IMR-90 (cell line): ENCODE results near the gene PLCH1. TPM values are rescaled to one million over a fixed set of nuclear protein-coding genes. Genes with fewer than 3 reads are reported as not detected.

Source experiments
- ATAC-seq: fragments of 200-7000 bp; cut with Tn5 transposase; 2 replicates; pipeline ENCODE4 v1.9.1; 2020; ENCODE audit warnings: low read depth, mild to moderate bottlenecking, moderate library complexity
- BruUV-seq: library from RNA; stranded (reverse); fragments of 400-500 nt; replicated peaks from 2 replicates; lab custom pipeline; 2021; lab: Mats Ljungman, UMichigan
- CTCF ChIA-PET: fragments of 300-600 bp; formaldehyde crosslinking; extraction: SDS; loops from one replicate; lab custom pipeline; 2021; ENCODE audit warnings: antibody characterized with exemption; lab: Yijun Ruan, JAX
- POLR2A ChIA-PET: fragments of 300-600 bp; sonication (Branson Sonifier 250); formaldehyde crosslinking; loops from one replicate; lab custom pipeline; 2022; ENCODE audit warnings: antibody characterized with exemption; ENCODE audit not compliant: unreplicated experiment; lab: Charles Lee
- DNase-seq: peaks from one replicate; pipeline ENCODE4 v3.0.0; 2013
- H2AFZ ChIP-seq: replicated peaks from 2 replicates; pipeline ENCODE3; 2013; ENCODE audit warnings: low read length, mild to moderate bottlenecking; ENCODE audit not compliant: poor library complexity
- H2AK5ac ChIP-seq: 2 replicates; pipeline ENCODE4 v1.6.1; 2013; ENCODE audit warnings: low read depth, low read length, inconsistent platforms
- H2AK9ac ChIP-seq: replicated peaks from 2 replicates; pipeline ENCODE3; 2013; ENCODE audit warnings: mild to moderate bottlenecking, low read depth, low read length, moderate library complexity; ENCODE audit not compliant: poor library complexity
- H2BK120ac ChIP-seq: 2 replicates; pipeline ENCODE4 v1.6.1; 2013; ENCODE audit warnings: low read depth, low read length, inconsistent platforms
- H2BK15ac ChIP-seq: 3 replicates; pipeline ENCODE4 v1.6.1; 2013; ENCODE audit warnings: low read depth, low read length, inconsistent platforms
- H2BK20ac ChIP-seq: 2 replicates; pipeline ENCODE4 v1.6.1; 2013; ENCODE audit warnings: low read depth, mild to moderate bottlenecking, inconsistent platforms, low read length, moderate library complexity
- H2BK5ac ChIP-seq: 2 replicates; pipeline ENCODE4 v1.6.1; 2013; ENCODE audit warnings: mild to moderate bottlenecking, low read depth, low read length, inconsistent platforms; ENCODE audit not compliant: poor library complexity, severe bottlenecking
- H3K14ac ChIP-seq: replicated peaks from 2 replicates; pipeline ENCODE4 v1.6.1; 2013; ENCODE audit warnings: low read depth, low read length, inconsistent platforms
- H3K18ac ChIP-seq: 2 replicates; pipeline ENCODE4 v1.6.1; 2013; ENCODE audit warnings: low read depth, low read length, control low read depth
- H3K23ac ChIP-seq: 2 replicates; pipeline ENCODE4 v1.6.1; 2013; ENCODE audit warnings: low read depth, low read length, inconsistent platforms
- H3K27ac ChIP-seq: 2 replicates; pipeline ENCODE4 v1.5.1; 2013; ENCODE audit warnings: mild to moderate bottlenecking, control low read depth, low read length; ENCODE audit not compliant: insufficient read depth
- H3K27me3 ChIP-seq: 2 replicates; pipeline ENCODE4 v1.6.1; 2013; ENCODE audit warnings: low read length; ENCODE audit not compliant: control insufficient read depth, insufficient read depth
- H3K36me3 ChIP-seq: 2 replicates; pipeline ENCODE4 v1.6.1; 2013; ENCODE audit warnings: low read length, mixed read lengths; ENCODE audit not compliant: control insufficient read depth, insufficient read depth
- H3K4ac ChIP-seq: 2 replicates; pipeline ENCODE4 v1.6.1; 2013; ENCODE audit warnings: low read depth, low read length, inconsistent platforms
- H3K4me1 ChIP-seq: 2 replicates; pipeline ENCODE4 v1.6.1; 2013; ENCODE audit warnings: low read length, mixed read lengths; ENCODE audit not compliant: control insufficient read depth, insufficient read depth
- H3K4me2 ChIP-seq: 2 replicates; pipeline ENCODE4 v1.6.1; 2013; ENCODE audit warnings: low read depth, mild to moderate bottlenecking, control low read depth, low read length, moderate library complexity
- H3K4me3 ChIP-seq: 2 replicates; pipeline ENCODE4 v1.5.1; 2013; ENCODE audit warnings: low read depth, mild to moderate bottlenecking, control low read depth, low read length, moderate library complexity; ENCODE audit not compliant: insufficient read depth
- H3K56ac ChIP-seq: 2 replicates; pipeline ENCODE4 v1.6.1; 2013; ENCODE audit warnings: low read length, inconsistent platforms; ENCODE audit not compliant: insufficient read depth; ENCODE audit errors: extremely low read depth
- H3K79me1 ChIP-seq, 2 experiments: 2 replicates each; pipeline ENCODE4 v1.6.1; 2013; ENCODE audit warnings: low read length in 2 of 2, inconsistent platforms in 1 of 2, low read depth in 1 of 2
- H3K9ac ChIP-seq: 2 replicates; pipeline ENCODE4 v1.6.1; 2013; ENCODE audit warnings: low read depth, low read length, control low read depth
- H3K9me1 ChIP-seq: 2 replicates; pipeline ENCODE4 v1.6.1; 2013; ENCODE audit warnings: low read length, inconsistent platforms; ENCODE audit not compliant: insufficient read depth
- H3K9me3 ChIP-seq: 2 replicates; pipeline ENCODE4 v1.6.1; 2013; ENCODE audit warnings: low read length; ENCODE audit not compliant: control insufficient read depth, insufficient read depth
- H4K20me1 ChIP-seq: 2 replicates; pipeline ENCODE4 v1.6.1; 2013; ENCODE audit warnings: low read length, inconsistent platforms; ENCODE audit not compliant: insufficient read depth
- H4K5ac ChIP-seq: 2 replicates; pipeline ENCODE4 v1.6.1; 2013; ENCODE audit warnings: mild to moderate bottlenecking, low read depth, low read length, control low read depth
- H4K8ac ChIP-seq, 2 experiments: 2 replicates each; pipeline ENCODE4 v1.6.1; 2013; ENCODE audit warnings: low read depth in 2 of 2, low read length in 2 of 2, control low read depth in 1 of 2, inconsistent platforms in 1 of 2
- H4K91ac ChIP-seq: 2 replicates; pipeline ENCODE4 v1.6.1; 2013; ENCODE audit warnings: low read depth, low read length, inconsistent platforms; ENCODE audit not compliant: insufficient read depth
- CEBPB ChIP-seq: IDR thresholded peaks from 2 replicates; pipeline ENCODE4 v1.6.1; 2012; ENCODE audit warnings: low read depth, low read length, improper control_type of control experiment
- CTCF ChIP-seq: conservative IDR thresholded peaks from 2 replicates; pipeline ENCODE4 v1.5.1; 2012; ENCODE audit warnings: mild to moderate bottlenecking, low read depth, low read length, improper control_type of control experiment
- MAZ ChIP-seq: IDR thresholded peaks from 2 replicates; pipeline ENCODE4 v1.6.1; 2012; ENCODE audit warnings: low read depth, mild to moderate bottlenecking, low read length, improper control_type of control experiment, moderate library complexity, borderline replicate concordance
- MXI1 ChIP-seq: IDR thresholded peaks from 2 replicates; pipeline ENCODE4 v1.6.1; 2012; ENCODE audit warnings: low read depth, mild to moderate bottlenecking, low read length, moderate library complexity, borderline replicate concordance
- NFE2L2 ChIP-seq: fragments of 150-350 bp; IDR thresholded peaks from 2 replicates; pipeline ENCODE4 v1.6.1; 2016; ENCODE audit warnings: low read depth, mild to moderate bottlenecking, low read length
- RCOR1 ChIP-seq: IDR thresholded peaks from 2 replicates; pipeline ENCODE4 v1.6.1; 2012; ENCODE audit warnings: mild to moderate bottlenecking, low read length, improper control_type of control experiment; ENCODE audit not compliant: insufficient replicate concordance
- whole genome bisulfite sequencing, 2 experiments: methylation state at CpG; one replicate each; pipeline versions ENCODE4 v1.1.5 to v1.1.7; 2013; ENCODE audit warnings: missing lambda C conversion rate in 2 of 2; ENCODE audit not compliant: insufficient read length in 1 of 2; ENCODE audit errors: extremely low coverage in 2 of 2; 5-methylcytosine and 5-hydroxymethylcytosine counted together
- dilution Hi-C: fragments of 300-500 bp; cut with HindIII; formaldehyde crosslinking; loops from one replicate; pipeline ENCODE4 v1.14.3; 2018; ENCODE audit warnings: low sequenced_read_pairs; ENCODE audit not compliant: unreplicated experiment
- in situ Hi-C: fragments of 300-500 bp; cut with MboI; formaldehyde crosslinking; loops from 3 replicates; pipeline ENCODE4 v1.14.3; 2019; ENCODE audit warnings: low sequenced_read_pairs, inconsistent platforms, mixed read lengths
- intact Hi-C: fragments of 100-400 bp; cut with micrococcal nuclease; formaldehyde crosslinking; loops from 2 replicates; pipeline ENCODE4 v1.10.0; 2022
- polyA plus RNA-seq, 3 experiments: library from polyadenylated mRNA; depleted of rRNA; stranded (reverse); fragments of >200 nt; gene quantifications; 2 replicates each; pipeline ENCODE4 v1.2.3, GENCODE V29; 2012; ENCODE audit warnings: low replicate concordance in 1 of 3
- total RNA-seq: library from RNA; depleted of rRNA; stranded (reverse); fragments of >200 nt; gene quantifications from 2 replicates; pipeline ENCODE4 v1.2.3, GENCODE V29; 2012

The PLCH1 gene
- total and polyA plus RNA-seq, 2 of the 4 experiments (the other 2 are of a cell fraction): not detected

- Histone ChIP-seq H3K4me2 (no peak overlapping the region), H3K23ac (no peak overlapping the region), H3K18ac (no peak overlapping the region), H3K9ac (no peak overlapping the region), H4K91ac (no peak overlapping the region), H2BK5ac (no peak overlapping the region), H2AFZ (no peak overlapping the region), H2BK120ac (no peak overlapping the region), H3K27me3 (no peaks in the 10 kb centered on the region), H4K5ac (no peak overlapping the region), H3K4ac (no peak overlapping the region), H3K9me3 (no peaks in the 10 kb centered on the region), H3K79me1 (no peaks in the 10 kb centered on the region; a peak in 1 of 4 replicates), H2AK9ac (no peak overlapping the region), H3K4me3 (no peak overlapping the region), H3K27ac (no peak overlapping the region), H4K20me1 (no peaks in the 10 kb centered on the region), H3K36me3 (no peaks in the 10 kb centered on the region; the same call in 1 of the 2 replicates), H3K9me1 (no peaks in the 10 kb centered on the region), H3K4me1 (no peaks in the 10 kb centered on the region), H4K8ac (no peak overlapping the region), H3K14ac (no peak overlapping the region), H2AK5ac (no peak overlapping the region), H2BK15ac (no peak overlapping the region), H3K56ac (no peak overlapping the region), H2BK20ac (no peak overlapping the region)
- CTCF ChIA-PET: interaction anchor here (0.6 kb wide), 1 partner anchor 148 kb away, joined by 4 read pairs; no protein-coding TSS in a partner anchor
- TF ChIP-seq NFE2L2 (no peak), CTCF (no peak), CEBPB (no peak), MAZ (no peak), RCOR1 (no peak), MXI1 (no peak)
- intact Hi-C loops (no loop called here), dilution Hi-C loops (no loop called here), in situ Hi-C loops (no loop called here)
- POLR2A ChIA-PET: no interaction called here
- ATAC-seq (no peak), DNase-seq (no peak)
- whole genome bisulfite sequencing, 2 experiments: no CpG with 5 or more reads among the region's 1 CpG
- no TSS peak for BruUV-seq
These were observed 47.7 kb upstream of the PLCH1 start for GRCh38 chr3:155792532-155792931.
